Fibroblast of skin of right quadriceps (primary cell): ENCODE results near the gene UCN3.
"Not testable (repeated sequence)": the region's sequence is repeated elsewhere in the genome, so short reads cannot be mapped to it uniquely, and the experiment has no call there.

Experiments
- DNase-seq: peaks from one replicate; pipeline ENCODE4 v3.0.0-alpha.2; 2013

Gene UCN3

GRCh38 chr10:5410787-5411186 is 46.0 kb downstream of the UCN3 start:
- DNase-seq, result not testable (repeated sequence)

- DNase-seq, result peak; percentile 2
Measured at GRCh38 chr10:5411941-5412276, 47.1 kb downstream of the UCN3 start.

DNA sequence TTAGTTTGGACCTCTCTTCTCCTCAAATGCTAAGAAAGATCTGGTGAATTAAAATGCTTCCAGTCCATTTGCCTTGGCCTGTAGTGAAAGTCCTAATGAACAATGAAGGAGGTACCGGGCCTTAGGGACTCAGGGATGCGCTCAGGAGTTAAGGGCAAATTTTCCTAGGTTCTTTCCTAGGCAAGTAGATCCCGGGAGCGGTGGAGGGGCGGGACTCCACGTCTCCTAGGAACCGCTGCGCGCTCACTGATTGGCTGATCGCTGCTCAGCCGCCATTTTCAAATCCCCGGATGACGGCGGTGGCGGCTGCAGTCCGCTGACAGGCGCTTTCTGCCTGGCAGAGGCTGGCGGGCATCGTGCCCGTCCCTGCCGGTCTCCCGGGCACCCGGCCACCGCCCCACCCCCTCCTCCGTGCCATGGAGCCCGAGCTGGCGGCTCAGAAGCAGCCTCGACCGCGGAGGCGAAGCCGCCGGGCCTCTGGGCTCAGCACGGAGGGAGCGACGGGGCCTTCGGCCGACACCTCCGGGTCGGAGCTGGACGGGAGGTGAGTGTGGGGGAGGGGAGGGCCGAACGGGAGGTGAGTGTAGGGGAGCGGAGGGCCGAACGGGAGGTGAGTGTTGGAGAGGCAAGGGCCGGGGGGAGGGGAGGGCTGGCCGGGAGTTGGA is 47.6 kb downstream of the UCN3 start, which contains the start of gene NET1:
Gene NET1, plus strand, starts transcription at position 281 of the 665 bp plus-strand sequence. Its CDS starts 136 bp downstream, at position 417.
- DNase-seq, result peak; percentile 85

GRCh38 chr10:5413012-5413938 is 48.5 kb downstream of the UCN3 start:
- DNase-seq, result peak; percentile 50

GRCh38 chr10:5416981-5417380 is 52.2 kb downstream of the UCN3 start:
- DNase-seq, result no peak

GRCh38 chr10:5418584-5418983 is 53.8 kb downstream of the UCN3 start:
- DNase-seq, result no peak

DNA sequence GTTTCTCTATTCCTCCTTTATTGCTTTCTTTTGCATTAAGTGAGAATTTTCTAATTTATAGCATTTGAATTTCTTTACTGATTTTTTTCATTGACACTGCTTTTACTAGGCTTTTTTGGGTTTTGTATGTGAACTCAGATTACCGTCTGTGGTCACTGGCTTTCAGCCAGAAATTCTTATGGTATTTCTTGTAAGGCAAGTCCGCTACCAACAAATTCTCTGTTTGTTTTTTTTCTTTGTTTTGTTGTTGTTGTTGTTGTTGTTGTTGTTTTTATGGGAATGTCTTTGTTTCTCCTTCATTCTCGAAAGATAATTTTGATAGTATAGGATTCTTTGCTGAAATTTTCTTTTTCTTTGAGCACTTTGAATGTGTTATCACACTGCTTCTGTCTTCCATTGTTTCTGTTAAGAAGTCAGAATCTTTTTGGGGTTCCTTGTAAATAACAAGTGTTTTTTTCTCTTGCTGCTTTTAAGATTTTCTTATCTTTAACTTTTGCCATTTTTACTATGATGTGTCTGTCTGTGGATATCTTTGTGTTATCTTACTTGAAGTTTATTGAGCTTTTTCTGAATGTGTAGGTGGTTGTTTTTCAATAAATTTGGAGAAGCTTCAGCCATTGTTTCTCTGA is 54.8 kb downstream of the UCN3 start:
- no peak for DNase-seq

DNA sequence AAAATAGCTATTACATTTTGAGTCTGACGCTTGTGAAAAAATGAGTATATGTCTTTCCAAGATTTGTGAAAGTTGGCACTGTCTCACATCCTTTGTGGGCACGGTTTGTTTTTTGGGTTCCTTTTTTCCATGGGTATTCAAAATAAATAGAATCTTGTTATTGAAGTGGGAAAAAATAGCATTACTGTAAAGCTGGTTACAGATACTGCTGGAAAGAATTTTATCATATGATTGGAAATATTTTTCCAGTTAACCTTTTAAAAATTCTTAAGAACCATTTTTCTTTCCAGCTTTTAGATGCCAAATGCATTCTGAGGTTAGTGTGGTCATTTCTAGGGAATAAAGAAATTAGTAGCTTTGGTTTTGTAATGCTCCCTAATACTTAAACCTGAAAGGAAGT is 59.0 kb downstream of the UCN3 start:
- DNase-seq, result peak; percentile 18
